Measurements from ENCODE around the gene DLG1.

The DLG1 gene

DNA sequence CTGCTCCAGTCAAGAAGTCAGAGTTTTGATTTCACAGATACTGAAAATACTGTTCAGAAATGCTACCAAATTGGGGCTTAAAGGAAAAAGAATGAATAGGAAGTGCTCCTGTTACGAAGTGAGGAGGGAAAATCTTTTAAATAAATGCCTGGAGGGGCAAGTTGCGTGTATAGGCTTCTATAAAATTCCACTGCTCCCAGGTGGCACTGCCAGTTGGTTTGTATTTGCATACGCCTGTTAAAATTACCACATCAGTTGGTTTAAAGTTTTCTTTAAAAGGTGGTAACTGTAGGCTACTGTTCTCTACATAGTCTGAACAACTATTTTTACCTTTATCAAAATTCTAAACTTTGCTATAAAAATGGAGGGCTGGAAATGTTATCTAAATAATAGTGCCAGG is 123.5 kb downstream of the DLG1 start:
- TF ChIP-seq, protein P1, sequence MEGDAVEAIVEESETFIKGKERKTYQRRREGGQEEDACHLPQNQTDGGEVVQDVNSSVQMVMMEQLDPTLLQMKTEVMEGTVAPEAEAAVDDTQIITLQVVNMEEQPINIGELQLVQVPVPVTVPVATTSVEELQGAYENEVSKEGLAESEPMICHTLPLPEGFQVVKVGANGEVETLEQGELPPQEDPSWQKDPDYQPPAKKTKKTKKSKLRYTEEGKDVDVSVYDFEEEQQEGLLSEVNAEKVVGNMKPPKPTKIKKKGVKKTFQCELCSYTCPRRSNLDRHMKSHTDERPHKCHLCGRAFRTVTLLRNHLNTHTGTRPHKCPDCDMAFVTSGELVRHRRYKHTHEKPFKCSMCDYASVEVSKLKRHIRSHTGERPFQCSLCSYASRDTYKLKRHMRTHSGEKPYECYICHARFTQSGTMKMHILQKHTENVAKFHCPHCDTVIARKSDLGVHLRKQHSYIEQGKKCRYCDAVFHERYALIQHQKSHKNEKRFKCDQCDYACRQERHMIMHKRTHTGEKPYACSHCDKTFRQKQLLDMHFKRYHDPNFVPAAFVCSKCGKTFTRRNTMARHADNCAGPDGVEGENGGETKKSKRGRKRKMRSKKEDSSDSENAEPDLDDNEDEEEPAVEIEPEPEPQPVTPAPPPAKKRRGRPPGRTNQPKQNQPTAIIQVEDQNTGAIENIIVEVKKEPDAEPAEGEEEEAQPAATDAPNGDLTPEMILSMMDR (IDR thresholded peaks at IDR 0.05; ENCODE audit: extremely low read depth, missing control alignments) = no peak
- DNase-seq (ENCODE audit: low spot score) = peak; percentile 8

DNA sequence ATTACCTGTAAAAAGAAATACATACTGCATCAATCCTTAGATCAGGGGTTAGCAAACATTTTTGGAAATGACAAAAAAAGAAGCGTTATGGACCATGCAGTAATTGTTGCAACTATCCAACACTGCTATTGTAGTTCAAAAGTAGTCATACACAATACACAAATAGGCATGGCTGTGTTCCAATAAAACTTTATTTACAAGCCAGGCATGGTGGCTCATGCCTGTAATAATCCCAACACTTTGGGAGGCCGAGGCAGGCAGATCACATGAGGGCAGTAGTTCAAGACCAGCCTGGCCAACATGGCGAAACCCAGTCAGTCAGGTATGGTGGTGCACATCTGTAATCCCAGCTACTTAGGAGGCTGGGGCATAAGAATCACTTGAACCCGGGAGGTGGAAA is 124.8 kb downstream of the DLG1 start:
- TF ChIP-seq, protein P1 (IDR thresholded peaks at IDR 0.05; ENCODE audit: extremely low read depth, missing control alignments) = no peak

DNA sequence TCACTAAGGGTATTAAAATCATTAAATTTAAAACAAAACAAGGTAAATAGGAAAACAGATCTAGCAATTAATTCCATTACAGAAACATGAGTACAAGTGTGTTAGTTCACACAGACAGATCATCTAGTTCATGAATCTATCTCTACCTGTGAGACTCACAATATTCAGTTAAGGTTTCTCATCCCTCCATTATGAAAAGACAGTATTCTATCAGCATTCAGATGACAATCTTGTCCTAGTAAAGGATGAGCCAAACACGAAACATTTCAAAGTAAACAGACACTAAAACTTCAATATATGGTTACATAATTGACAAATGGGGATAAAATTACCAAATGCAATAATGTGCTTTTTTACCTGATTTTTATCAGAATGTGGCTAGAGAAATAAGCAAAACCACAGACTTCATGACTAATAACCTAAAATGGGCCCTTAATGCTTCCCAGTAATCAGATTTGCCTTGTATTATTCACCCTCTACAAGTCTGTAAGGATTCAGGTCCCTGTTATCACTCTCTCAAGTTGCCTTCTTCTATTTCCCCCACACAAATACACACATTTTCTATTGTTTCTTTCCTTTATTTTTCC is 126.8 kb downstream of the DLG1 start:
- TF ChIP-seq, protein P1 (IDR thresholded peaks at IDR 0.05; ENCODE audit: extremely low read depth, missing control alignments) = no peak
- no peak for DNase-seq (ENCODE audit: low spot score)

More for the DNA sequence above, 124.8 kb downstream of the DLG1 start:
- no peak for DNase-seq (ENCODE audit: low spot score)

GRCh38 chr3:197169028-197169427 is 129.4 kb downstream of the DLG1 start:
- no peak for DNase-seq (ENCODE audit: low spot score)
- TF ChIP-seq, protein P1 (IDR thresholded peaks at IDR 0.05; ENCODE audit: extremely low read depth, missing control alignments) = no peak

GRCh38 chr3:197168606-197169005 is 129.8 kb downstream of the DLG1 start:
- DNase-seq (ENCODE audit: low spot score) = no peak
- TF ChIP-seq, protein P1 (IDR thresholded peaks at IDR 0.05; ENCODE audit: extremely low read depth, missing control alignments) = no peak

DNA sequence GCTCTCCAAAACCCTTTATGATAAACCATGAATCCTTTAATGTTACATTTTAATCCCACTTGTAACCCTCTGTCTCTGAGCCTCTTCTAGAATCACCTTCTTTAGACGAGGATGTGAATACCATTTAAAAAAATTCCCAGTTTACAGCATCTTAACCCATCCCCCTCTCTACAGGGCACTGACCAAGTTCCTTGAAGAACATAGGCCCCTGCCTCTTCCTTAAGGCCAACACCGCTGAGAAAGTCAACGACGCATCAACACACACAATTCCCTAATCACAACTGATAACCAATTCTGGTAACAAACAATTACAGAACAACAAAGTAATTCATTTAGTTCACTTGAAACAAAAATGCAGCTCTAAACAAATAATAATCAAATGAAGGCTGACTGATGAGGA is 130.3 kb downstream of the DLG1 start:
- no peak for DNase-seq (ENCODE audit: low spot score)
- TF ChIP-seq, protein P1 (IDR thresholded peaks at IDR 0.05; ENCODE audit: extremely low read depth, missing control alignments) = no peak

GRCh38 chr3:197167549-197167948 is 130.9 kb downstream of the DLG1 start:
- no peak for DNase-seq (ENCODE audit: low spot score)
- TF ChIP-seq, protein P1 (IDR thresholded peaks at IDR 0.05; ENCODE audit: extremely low read depth, missing control alignments) = no peak

Measured in GM20000 (cell line).